SK-N-SH treated with all-trans-retinoic acid at 6 μM for 48 hours (cell line): ENCODE data around the gene RAB5IF.

Experiments used
- ARNTL ChIP-seq: fragments of 450-650 bp; formaldehyde crosslinking; IDR thresholded peaks from 2 replicates; pipeline ENCODE4 v1.5.0; 2020; ENCODE audit warnings: low read depth, mild to moderate bottlenecking, moderate library complexity, borderline replicate concordance
- BACH2 ChIP-seq: fragments of 250-450 bp; sonication (Bioruptor Pico); IDR thresholded peaks from 2 replicates; pipeline ENCODE4 v1.9.0; 2021; ENCODE audit warnings: mild to moderate bottlenecking, borderline replicate concordance
- RARB ChIP-seq: fragments of 250-450 bp; sonication (Bioruptor Pico); IDR thresholded peaks from 2 replicates; pipeline ENCODE4 v1.8.0; 2021; ENCODE audit warnings: mild to moderate bottlenecking, moderate library complexity
- SNAI2 ChIP-seq: fragments of 250-450 bp; sonication (Bioruptor Pico); IDR thresholded peaks from 2 replicates; pipeline ENCODE4 v1.5.0; 2020; ENCODE audit warnings: mild to moderate bottlenecking, moderate library complexity
- ZNF565 ChIP-seq: fragments of 450-650 bp; formaldehyde crosslinking; conservative IDR thresholded peaks from 2 replicates; pipeline ENCODE4 v1.5.0; 2020; ENCODE audit warnings: low read depth, mild to moderate bottlenecking, moderate library complexity
- ZNF8 ChIP-seq: fragments of 450-650 bp; formaldehyde crosslinking; IDR thresholded peaks from 2 replicates; pipeline ENCODE4 v1.5.0; 2020; ENCODE audit warnings: mild to moderate bottlenecking, moderate library complexity
- TF ChIP-seq, protein P1 (sequence below): fragments of 250-450 bp; sonication (Bioruptor Pico); IDR thresholded peaks from 2 replicates; pipeline ENCODE4 v1.5.1; 2021; ENCODE audit warnings: mild to moderate bottlenecking, moderate library complexity
- TF ChIP-seq, protein P2 (sequence below): fragments of 250-450 bp; sonication (Bioruptor Pico); IDR thresholded peaks from 2 replicates; pipeline ENCODE4 v1.8.0; 2021; ENCODE audit warnings: low read depth, mild to moderate bottlenecking, moderate library complexity, borderline replicate concordance

DNA sequence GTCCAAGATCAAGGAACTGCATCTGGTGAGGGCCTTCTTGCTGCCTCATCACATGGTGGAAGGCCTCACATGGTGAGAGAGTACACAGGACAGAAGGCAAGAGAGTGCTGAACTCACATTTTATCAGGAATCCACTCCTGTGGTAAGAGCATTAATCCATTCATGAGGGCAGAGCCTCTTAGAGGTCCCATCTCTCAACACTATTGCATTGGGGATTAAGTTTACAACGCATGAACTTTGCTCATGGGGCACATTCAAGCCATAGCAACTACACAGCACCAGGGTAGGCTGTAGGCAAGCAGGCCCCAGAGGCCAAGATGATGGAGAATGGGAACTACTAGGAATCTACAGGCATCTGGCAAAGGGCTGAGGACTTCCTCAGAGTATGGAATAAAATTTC is 42.2 kb upstream of the RAB5IF start:
- TF ChIP-seq ZNF565, result no peak
- TF ChIP-seq, protein P1, sequence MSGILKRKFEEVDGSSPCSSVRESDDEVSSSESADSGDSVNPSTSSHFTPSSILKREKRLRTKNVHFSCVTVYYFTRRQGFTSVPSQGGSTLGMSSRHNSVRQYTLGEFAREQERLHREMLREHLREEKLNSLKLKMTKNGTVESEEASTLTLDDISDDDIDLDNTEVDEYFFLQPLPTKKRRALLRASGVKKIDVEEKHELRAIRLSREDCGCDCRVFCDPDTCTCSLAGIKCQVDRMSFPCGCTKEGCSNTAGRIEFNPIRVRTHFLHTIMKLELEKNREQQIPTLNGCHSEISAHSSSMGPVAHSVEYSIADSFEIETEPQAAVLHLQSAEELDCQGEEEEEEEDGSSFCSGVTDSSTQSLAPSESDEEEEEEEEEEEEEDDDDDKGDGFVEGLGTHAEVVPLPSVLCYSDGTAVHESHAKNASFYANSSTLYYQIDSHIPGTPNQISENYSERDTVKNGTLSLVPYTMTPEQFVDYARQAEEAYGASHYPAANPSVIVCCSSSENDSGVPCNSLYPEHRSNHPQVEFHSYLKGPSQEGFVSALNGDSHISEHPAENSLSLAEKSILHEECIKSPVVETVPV (CRISPR knock-in tag), result no peak
- TF ChIP-seq ARNTL (CRISPR knock-in tag), result no peak
- no peak for TF ChIP-seq ZNF8 (CRISPR knock-in tag)
- TF ChIP-seq, protein P2, sequence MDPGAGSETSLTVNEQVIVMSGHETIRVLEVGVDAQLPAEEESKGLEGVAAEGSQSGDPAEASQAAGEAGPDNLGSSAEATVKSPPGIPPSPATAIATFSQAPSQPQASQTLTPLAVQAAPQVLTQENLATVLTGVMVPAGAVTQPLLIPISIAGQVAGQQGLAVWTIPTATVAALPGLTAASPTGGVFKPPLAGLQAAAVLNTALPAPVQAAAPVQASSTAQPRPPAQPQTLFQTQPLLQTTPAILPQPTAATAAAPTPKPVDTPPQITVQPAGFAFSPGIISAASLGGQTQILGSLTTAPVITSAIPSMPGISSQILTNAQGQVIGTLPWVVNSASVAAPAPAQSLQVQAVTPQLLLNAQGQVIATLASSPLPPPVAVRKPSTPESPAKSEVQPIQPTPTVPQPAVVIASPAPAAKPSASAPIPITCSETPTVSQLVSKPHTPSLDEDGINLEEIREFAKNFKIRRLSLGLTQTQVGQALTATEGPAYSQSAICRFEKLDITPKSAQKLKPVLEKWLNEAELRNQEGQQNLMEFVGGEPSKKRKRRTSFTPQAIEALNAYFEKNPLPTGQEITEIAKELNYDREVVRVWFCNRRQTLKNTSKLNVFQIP (CRISPR knock-in tag), result no peak
- TF ChIP-seq BACH2 (CRISPR knock-in tag), result no peak
- no peak for TF ChIP-seq SNAI2
- TF ChIP-seq RARB, result no peak
